Measurements from ENCODE around the gene KCNMA1. TPM values are rescaled to one million over a fixed set of nuclear protein-coding genes. Genes with fewer than 3 reads are reported as not detected.

KCNMA1 gene
- total RNA-seq, 1 experiment from 2014 or later, result 0.49 TPM

DNA sequence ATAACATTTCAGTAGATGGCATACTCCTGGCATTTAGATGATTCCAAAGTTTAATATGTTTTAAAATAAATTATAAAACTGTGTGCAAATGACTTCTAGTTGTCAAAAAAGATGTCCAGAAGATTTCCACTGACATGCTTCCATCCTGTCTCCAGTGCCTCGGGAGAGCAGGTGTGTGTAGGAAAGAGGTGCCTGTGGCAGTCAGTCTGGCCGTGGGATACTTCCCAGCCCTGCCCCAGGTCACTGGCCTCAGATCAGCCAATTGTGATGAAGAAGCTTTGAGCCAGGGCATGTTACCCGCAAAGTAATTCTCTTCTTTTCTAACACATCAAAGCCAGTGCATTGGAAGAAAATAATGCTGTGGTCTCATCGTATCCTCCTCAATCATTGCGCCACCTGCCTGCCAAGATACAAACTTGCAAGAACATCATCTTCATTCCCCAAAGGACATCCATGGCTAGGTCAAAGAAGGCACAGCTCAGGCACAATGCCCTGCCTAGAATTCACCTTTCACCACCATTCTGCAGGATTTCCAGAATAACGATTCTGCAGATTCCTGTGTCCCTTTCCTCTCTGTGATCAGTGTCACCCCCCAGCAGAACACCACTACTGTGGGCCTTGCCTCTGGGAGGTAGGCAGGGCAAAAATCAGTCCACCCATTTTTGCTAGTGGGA lies 6.3 kb upstream of the KCNMA1 start:
- ChIA-PET POLR2A (no interaction called here), RAD21 (ENCODE audit: low non-redundant PET in 1 of 2, low total read pairs in 2 of 2, uncharacterized antibody in 2 of 2, unreplicated experiment in 2 of 2) (interaction anchor here in 1 of 2 experiments (0.7 to 1.6 kb wide), 4 partner anchors 138 to 470 kb away, joined by 3 to 4 read pairs (median 3); no protein-coding TSS in a partner anchor), CTCF (interaction anchor here (0.5 to 4.3 kb wide), 15 partner anchors 9 to 496 kb away, joined by 3 to 45 read pairs (median 6); no protein-coding TSS in a partner anchor)
- Histone ChIP-seq H3K4me3 (replicated peaks in 1 of 2; ENCODE audit: low read depth in 1 of 2, low read length in 2 of 2) (no peak overlapping the region), H3K27me3 (ENCODE audit: insufficient read depth, low read length) (no peaks in the 10 kb centered on the region), H3K9me3 (ENCODE audit: control insufficient read depth in 1 of 2, insufficient read depth in 1 of 2, low read depth in 1 of 2, low read length in 2 of 2) (peaks cover 0 to 5% of the 10 kb centered on the region in 2 experiments; a peak in 1 of 4 replicates), H3K79me2 (ENCODE audit: insufficient read depth, low read length) (no peaks in the 10 kb centered on the region), H3K4me2 (ENCODE audit: low read length) (no peak overlapping the region), H3K9me2 (ENCODE audit: insufficient read depth) (no peaks in the 10 kb centered on the region), H3K27ac (ENCODE audit: low read depth, low read length) (no peak overlapping the region), H4K20me1 (ENCODE audit: insufficient read depth) (no peaks in the 10 kb centered on the region), H3K36me3 (ENCODE audit: control insufficient read depth in 1 of 2, insufficient read depth in 2 of 2, low read length in 2 of 2) (no peaks in the 10 kb centered on the region), H2AFZ (ENCODE audit: low read depth, low read length, poor library complexity, severe bottlenecking) (no peak overlapping the region), H3K4me1 (ENCODE audit: control insufficient read depth in 1 of 2, insufficient read depth in 2 of 2, low read length in 2 of 2) (no peaks in the 10 kb centered on the region), H3K9ac (ENCODE audit: low read length) (no peak overlapping the region)
- no TSS peak for BruUV-seq (replicated peaks)
- TF ChIP-seq ATF3 (IDR thresholded peaks at IDR 0.05), result no peak
- no peak for TF ChIP-seq ELF1 (IDR thresholded peaks at IDR 0.05; ENCODE audit: borderline replicate concordance, low read depth)
- TF ChIP-seq YY1 (IDR thresholded peaks at IDR 0.05; ENCODE audit: extremely low read depth, insufficient replicate concordance, low read depth, low read length), result no peak
- TF ChIP-seq TCF7L2 (IDR thresholded peaks at IDR 0.05; ENCODE audit: borderline replicate concordance, extremely low read depth, insufficient read depth, insufficient read length), result peak; percentile 61
- TF ChIP-seq SP1 (IDR thresholded peaks at IDR 0.05; ENCODE audit: low read depth), result no peak
- TF ChIP-seq POLR2A (IDR thresholded peaks at IDR 0.05; ENCODE audit: borderline replicate concordance, extremely low read depth, insufficient read depth, insufficient read length), result no peak
- TF ChIP-seq CTCF (IDR thresholded peaks at IDR 0.05 in 2 of 3, conservative IDR thresholded peaks at IDR 0.05 in 1 of 3; ENCODE audit: borderline replicate concordance in 1 of 3, insufficient read depth in 1 of 3, low read depth in 2 of 3, low read length in 2 of 3), result peak; percentile 70 to 79 (median 73)
- no peak for TF ChIP-seq EZH2 (IDR thresholded peaks at IDR 0.05)
- TF ChIP-seq POLR2AphosphoS5 (IDR thresholded peaks at IDR 0.05; ENCODE audit: low read depth, low read length), result no peak
- no peak for TF ChIP-seq FOSL1 (IDR thresholded peaks at IDR 0.05; ENCODE audit: low read depth)
- TF ChIP-seq EGR1 (IDR thresholded peaks at IDR 0.05; ENCODE audit: low read depth), result no peak
- no peak for TF ChIP-seq CEBPB (IDR thresholded peaks at IDR 0.05; ENCODE audit: low read depth)
- peak; percentile 73 for TF ChIP-seq RAD21 (IDR thresholded peaks at IDR 0.05; ENCODE audit: low read depth)
- TF ChIP-seq CBX3 (IDR thresholded peaks at IDR 0.05; ENCODE audit: low read depth), result peak; percentile 81
- TF ChIP-seq ZFX (IDR thresholded peaks at IDR 0.05), result no peak
- TF ChIP-seq SIN3A (IDR thresholded peaks at IDR 0.05; ENCODE audit: low read depth), result no peak
- TF ChIP-seq ZBTB33 (IDR thresholded peaks at IDR 0.05; ENCODE audit: extremely low read depth, insufficient replicate concordance, low read length), result no peak
- TF ChIP-seq, protein P1, sequence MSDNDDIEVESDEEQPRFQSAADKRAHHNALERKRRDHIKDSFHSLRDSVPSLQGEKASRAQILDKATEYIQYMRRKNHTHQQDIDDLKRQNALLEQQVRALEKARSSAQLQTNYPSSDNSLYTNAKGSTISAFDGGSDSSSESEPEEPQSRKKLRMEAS (IDR thresholded peaks at IDR 0.05), result no peak
- ATAC-seq (peak; percentile 89), DNase-seq (ENCODE audit: low read depth, low spot score) (peak; percentile 49)
- intact Hi-C loops (cut with micrococcal nuclease), result loop anchor here (1.0 to 2.0 kb wide), 3 partner anchors 393 to 479 kb away; no protein-coding TSS in a partner anchor

Data from HCT116 (cell line).